Left ventricle myocardium inferior (tissue), 1 donor: ENCODE data around the gene HOXB1. TPM values are rescaled to one million over a fixed set of nuclear protein-coding genes. Genes with fewer than 3 reads are reported as not detected.
A peak's percentile ranks its signal among the peaks of the same experiment; 100 is the strongest.

Experiments used
- DNase-seq: peaks from one replicate; pipeline ENCODE4 v3.0.0-alpha.2; 2020
- H3K27ac ChIP-seq: fragments of 200-600 bp; replicated peaks from 2 replicates; pipeline ENCODE4 v1.8.0; 2021
- H3K27me3 ChIP-seq: fragments of 200-600 bp; 2 replicates; pipeline ENCODE4 v1.8.0; 2021; ENCODE audit warnings: low read depth
- H3K36me3 ChIP-seq: fragments of 200-600 bp; 2 replicates; pipeline ENCODE4 v1.8.0; 2021
- H3K4me1 ChIP-seq: fragments of 200-600 bp; 2 replicates; pipeline ENCODE4 v1.8.0; 2021
- H3K4me3 ChIP-seq: fragments of 200-600 bp; 2 replicates; pipeline ENCODE4 v1.8.0; 2021; ENCODE audit warnings: mild to moderate bottlenecking, moderate library complexity
- H3K9me3 ChIP-seq: fragments of 200-600 bp; replicated peaks from 2 replicates; pipeline ENCODE4 v1.8.0; 2021
- intact Hi-C: fragments of 100-400 bp; cut with micrococcal nuclease; formaldehyde crosslinking; loops from one replicate; pipeline ENCODE4 v1.11.0; 2022
- long read RNA-seq: library from polyadenylated mRNA; unstranded; transcript quantifications from one replicate; pipeline ENCODE4 v2.0.0, GENCODE V29; 2021
- total RNA-seq: library from RNA; stranded (reverse); fragmentation: NEBNext Ultra II Directional; extraction: Animal tissue kit (Norgen Biotek cat#: 25700); gene quantifications from one replicate; pipeline ENCODE4 v1.2.1, GENCODE V29; 2021
- TF ChIP-seq, protein P1 (sequence below): fragments of 200-600 bp; IDR thresholded peaks from 2 replicates; pipeline ENCODE4 v1.8.0; 2021; ENCODE audit warnings: antibody characterized with exemption, mild to moderate bottlenecking, borderline replicate concordance
- donor health status: DM: no; HTN: yes; CAD: no; lungs with severe emphysema.

Gene HOXB1
- not detected for total RNA-seq
- long read RNA-seq, result 0 reads

DNA sequence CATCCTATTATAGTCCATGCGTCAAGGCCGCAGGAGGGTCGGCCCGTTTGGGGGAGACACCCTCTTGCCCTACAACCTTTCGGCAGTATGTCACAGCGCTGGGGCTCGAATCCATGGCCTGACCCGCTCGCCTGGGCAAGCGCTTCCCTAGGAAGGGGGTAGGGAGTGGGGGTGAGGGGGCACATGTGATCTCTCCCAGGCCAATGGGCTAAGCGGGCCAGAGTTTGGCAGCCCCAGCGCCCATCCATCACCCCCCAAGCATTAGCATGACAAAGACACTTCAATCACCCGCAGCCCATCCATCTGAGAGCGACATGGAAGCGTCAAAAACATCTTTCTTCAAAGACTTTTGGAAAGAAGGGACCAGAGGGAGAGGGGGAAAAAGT, at the start of gene HOXB1:
Gene HOXB1 (minus strand): TSS at position 125 of the 386 bp plus-strand sequence. CDS start 107 bp downstream, at position 18.
- peaks cover 100% of the 10 kb centered on the region for H3K27me3 ChIP-seq
- peaks cover 6% of the 10 kb centered on the region for H3K4me1 ChIP-seq
- H3K9me3 ChIP-seq, result no peaks in the 10 kb centered on the region
- intact Hi-C loops, result no loop called here
- H3K36me3 ChIP-seq, result no peaks in the 10 kb centered on the region
- no peak within 1 kb of the TSS for H3K4me3 ChIP-seq
- no peak within 1 kb of the TSS for H3K27ac ChIP-seq
- TF ChIP-seq, protein P1, sequence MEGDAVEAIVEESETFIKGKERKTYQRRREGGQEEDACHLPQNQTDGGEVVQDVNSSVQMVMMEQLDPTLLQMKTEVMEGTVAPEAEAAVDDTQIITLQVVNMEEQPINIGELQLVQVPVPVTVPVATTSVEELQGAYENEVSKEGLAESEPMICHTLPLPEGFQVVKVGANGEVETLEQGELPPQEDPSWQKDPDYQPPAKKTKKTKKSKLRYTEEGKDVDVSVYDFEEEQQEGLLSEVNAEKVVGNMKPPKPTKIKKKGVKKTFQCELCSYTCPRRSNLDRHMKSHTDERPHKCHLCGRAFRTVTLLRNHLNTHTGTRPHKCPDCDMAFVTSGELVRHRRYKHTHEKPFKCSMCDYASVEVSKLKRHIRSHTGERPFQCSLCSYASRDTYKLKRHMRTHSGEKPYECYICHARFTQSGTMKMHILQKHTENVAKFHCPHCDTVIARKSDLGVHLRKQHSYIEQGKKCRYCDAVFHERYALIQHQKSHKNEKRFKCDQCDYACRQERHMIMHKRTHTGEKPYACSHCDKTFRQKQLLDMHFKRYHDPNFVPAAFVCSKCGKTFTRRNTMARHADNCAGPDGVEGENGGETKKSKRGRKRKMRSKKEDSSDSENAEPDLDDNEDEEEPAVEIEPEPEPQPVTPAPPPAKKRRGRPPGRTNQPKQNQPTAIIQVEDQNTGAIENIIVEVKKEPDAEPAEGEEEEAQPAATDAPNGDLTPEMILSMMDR, result no peak
- DNase-seq, result no peak

DNA sequence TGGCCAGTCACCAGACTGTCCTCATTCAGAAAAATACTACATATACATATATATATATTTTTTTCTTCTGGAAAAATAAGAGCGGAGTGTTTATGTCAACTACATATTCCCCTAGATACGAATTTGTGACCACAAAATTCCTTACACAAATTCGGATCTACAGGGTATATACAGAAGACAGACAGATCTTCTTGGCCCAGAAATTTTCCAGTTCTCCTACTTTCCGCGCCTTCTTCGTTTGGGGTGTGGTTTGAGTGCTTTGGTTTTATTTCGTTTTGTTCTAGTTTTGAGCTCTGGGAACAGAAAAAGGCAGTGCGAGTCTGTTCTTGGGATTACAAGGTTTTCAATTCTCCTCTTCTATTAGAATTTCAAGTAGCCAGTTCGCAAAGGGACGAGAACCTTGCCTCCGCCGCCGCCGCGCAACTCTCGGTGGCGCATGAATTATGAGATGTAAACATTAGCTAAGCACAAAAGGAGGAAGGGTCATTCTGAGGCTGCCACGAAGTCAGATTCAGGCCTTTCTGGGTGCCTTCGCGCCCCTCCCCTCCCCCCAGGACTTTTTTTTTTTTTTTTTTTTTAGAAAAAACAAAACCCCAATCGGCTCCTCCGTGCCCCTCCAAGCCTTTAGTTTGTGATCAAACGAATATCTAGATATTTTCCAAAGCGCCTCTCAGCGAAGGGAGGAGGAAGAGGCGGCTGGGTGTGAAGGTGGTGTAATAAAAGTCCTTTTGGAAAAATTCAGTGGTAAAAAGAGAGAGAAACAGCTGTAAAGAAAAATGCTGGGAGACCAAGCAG, 49.1 kb upstream of the HOXB1 start:
- no peaks in the 10 kb centered on the region for H3K9me3 ChIP-seq
- H3K4me1 ChIP-seq, result peaks cover 29% of the 10 kb centered on the region
- peak overlapping the region; percentile 58 for H3K4me3 ChIP-seq
- TF ChIP-seq, protein P1, result no peak
- peaks cover 100% of the 10 kb centered on the region for H3K27me3 ChIP-seq
- DNase-seq, result no peak
- no peaks in the 10 kb centered on the region for H3K36me3 ChIP-seq
- intact Hi-C loops, result no loop called here
- peak overlapping the region; percentile 71 for H3K27ac ChIP-seq

DNA sequence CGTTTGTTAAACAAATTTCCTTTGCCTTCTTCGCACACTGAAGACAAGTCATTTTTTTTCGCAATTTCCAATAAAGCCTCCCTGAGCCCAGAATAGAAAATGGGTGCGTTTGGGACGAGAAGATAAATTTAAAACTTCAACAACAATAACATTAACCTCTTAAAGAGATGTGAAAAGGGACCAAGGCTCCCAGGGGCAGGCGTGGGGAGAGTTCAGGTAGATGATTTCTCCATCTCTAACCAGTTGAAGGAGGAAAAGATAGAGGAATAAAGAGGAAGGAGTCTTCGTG, 48.6 kb upstream of the HOXB1 start:
- intact Hi-C loops, result no loop called here
- Histone ChIP-seq H3K36me3 (no peaks in the 10 kb centered on the region), H3K27ac (peak overlapping the region; percentile 71), H3K27me3 (peaks cover 100% of the 10 kb centered on the region), H3K4me1 (peaks cover 26% of the 10 kb centered on the region), H3K4me3 (no peak overlapping the region), H3K9me3 (no peaks in the 10 kb centered on the region)
- TF ChIP-seq, protein P1, result no peak
- DNase-seq, result no peak

DNA sequence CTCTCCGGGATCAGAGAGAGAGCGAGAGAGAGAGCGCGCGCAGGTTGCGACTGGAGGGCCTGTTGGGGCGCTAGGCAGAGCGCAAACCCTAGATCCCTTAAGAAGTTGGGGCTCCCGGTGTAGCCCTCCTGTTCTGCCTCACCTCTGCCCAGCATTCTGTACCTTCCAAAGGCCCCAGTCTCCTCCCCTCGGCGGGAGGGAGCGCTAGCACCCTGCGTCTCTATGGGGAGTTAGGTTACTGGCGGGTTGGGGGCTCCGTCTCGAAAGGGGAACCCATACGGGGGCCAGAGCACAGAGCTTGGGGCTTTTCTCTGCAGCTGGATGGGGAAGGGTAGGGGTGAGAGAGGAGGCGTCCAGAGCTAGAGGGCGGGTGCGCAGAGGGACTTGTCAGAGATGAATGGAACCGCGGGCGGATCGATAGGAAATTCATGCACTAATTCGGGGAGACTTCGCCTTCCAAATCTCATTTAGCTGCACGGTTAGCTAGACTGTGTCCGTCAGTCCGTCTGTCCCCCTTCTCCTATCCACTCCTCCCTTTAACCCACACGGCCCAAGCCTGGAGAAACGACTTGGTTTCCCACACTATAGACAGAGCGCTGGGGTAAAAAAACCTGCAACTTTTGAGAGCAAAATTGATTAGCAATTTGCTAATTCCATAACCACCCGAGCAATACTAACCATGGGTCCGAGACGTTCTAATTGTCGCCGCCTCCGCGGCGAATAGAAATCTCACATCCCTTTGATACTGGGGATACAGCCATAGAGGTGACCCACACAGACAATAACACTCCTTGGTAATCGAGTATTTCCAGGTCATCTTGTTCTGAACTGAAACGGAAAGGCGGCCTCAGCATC, 48.0 kb upstream of the HOXB1 start:
- Histone ChIP-seq H3K36me3 (no peaks in the 10 kb centered on the region), H3K27me3 (peaks cover 100% of the 10 kb centered on the region), H3K4me1 (peaks cover 26% of the 10 kb centered on the region), H3K4me3 (peak overlapping the region; percentile 62), H3K27ac (peak overlapping the region; percentile 71), H3K9me3 (no peaks in the 10 kb centered on the region)
- TF ChIP-seq, protein P1, result no peak
- no peak for DNase-seq
- intact Hi-C loops, result no loop called here

DNA sequence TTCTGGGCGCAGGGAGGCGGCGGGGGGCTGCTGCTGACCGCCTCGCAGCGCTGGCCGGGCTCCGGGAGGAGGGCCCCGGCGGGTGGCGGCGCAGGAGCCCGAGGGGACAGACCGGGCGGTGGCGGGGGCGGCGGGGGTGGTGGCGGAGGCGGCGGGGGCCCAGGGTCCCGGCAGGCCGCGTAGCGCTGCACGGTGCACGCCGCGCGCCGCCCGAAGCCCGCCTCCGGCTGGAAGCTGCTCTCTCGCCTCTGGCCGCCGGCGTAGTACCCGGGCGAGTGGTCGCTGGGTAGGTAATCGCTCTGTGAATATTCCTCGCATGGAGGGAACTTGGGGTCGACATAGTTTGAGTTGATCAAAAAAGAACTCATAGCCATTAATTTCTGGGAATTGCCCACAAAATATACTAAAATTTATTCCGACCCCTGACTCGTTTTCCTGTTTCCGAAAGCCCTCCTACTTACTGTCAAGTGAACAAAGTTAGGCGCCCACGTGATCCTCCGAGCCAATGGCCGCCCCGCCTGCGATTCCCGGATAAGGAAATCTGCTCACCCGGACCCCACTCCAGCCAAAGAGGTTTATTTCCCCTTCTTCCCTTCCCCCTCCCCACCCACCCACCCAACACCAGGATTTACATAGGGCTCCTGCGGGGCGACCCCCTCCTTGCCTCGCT, 47.3 kb upstream of the HOXB1 start, which contains the start of gene HOXB4:
Gene HOXB4 (minus strand): TSS at position 405 of the 670 bp plus-strand sequence. CDS start 31 bp downstream, at position 374.
- H3K9me3 ChIP-seq, result no peaks in the 10 kb centered on the region
- H3K4me3 ChIP-seq, result peak within 1 kb of the TSS; percentile 62
- peaks cover 26% of the 10 kb centered on the region for H3K4me1 ChIP-seq
- peaks cover 100% of the 10 kb centered on the region for H3K27me3 ChIP-seq
- H3K36me3 ChIP-seq, result no peaks in the 10 kb centered on the region
- peak; percentile 68 for DNase-seq
- peak within 1 kb of the TSS; percentile 71 for H3K27ac ChIP-seq
- TF ChIP-seq, protein P1, result no peak
- intact Hi-C loops, result no loop called here
